ENCODE data around the gene CRLF2. TPM values are rescaled to one million over a fixed set of nuclear protein-coding genes. Genes with fewer than 3 reads are reported as not detected.
"Not testable (repeated sequence)": the region's sequence is repeated elsewhere in the genome, so short reads cannot be mapped to it uniquely, and the experiment has no call there.

The CRLF2 gene
- total RNA-seq (2022): not detected in 2 replicates
- not detected for Bru-seq, nascent RNA
- BruChase-seq, experiment 1, labeled RNA remaining after a 6-hour chase: percentile 4 among the genes with signal in this experiment
- percentile 7 among the genes with signal in this experiment for BruChase-seq, experiment 2, labeled RNA remaining after a 2-hour chase
- long read RNA-seq: 0 reads

DNA sequence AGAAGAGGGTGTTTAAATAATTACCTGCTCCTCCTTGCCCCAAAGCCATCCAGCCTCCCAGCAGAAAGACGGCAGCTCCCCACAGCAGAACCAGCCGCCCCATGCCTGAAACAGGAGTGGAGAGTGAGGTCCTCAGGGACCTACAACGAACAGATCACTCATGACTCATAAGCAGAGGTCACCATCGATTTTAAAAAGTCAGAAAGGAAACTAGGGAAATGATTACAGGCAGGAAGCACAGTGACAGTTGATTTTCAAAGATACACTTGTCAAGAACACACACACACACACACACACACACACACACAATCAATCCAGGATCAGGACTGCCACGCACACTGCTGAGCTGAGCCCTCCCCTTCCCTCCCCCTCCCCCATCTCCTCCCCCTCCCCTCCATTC is at the start of gene CRLF2:
TSS of gene CRLF2 (minus strand) at position 118 of the 400 bp plus-strand sequence. CDS start at position 103, 15 bp downstream.
- DNase-seq (ENCODE audit: unreplicated experiment): peak; percentile 34
- Mint-ChIP-seq H3K36me3 (ENCODE audit: insufficient read depth, unreplicated experiment) (no peaks in the 10 kb centered on the region), H3K27me3 (ENCODE audit: insufficient read depth, unreplicated experiment) (no peaks in the 10 kb centered on the region), H3K4me1 (ENCODE audit: insufficient read depth, unreplicated experiment) (peaks cover 7% of the 10 kb centered on the region), H3K27ac (ENCODE audit: low read depth, unreplicated experiment) (no peak within 1 kb of the TSS), H3K9me3 (ENCODE audit: unreplicated experiment) (peaks cover 19% of the 10 kb centered on the region), H3K4me3 (ENCODE audit: unreplicated experiment) (no peak within 1 kb of the TSS)
- ChIA-PET CTCF (no interaction called here), POLR2A (no interaction called here)
- intact Hi-C loops (cut with micrococcal nuclease): no loop called here
- TF ChIP-seq, protein P1, sequence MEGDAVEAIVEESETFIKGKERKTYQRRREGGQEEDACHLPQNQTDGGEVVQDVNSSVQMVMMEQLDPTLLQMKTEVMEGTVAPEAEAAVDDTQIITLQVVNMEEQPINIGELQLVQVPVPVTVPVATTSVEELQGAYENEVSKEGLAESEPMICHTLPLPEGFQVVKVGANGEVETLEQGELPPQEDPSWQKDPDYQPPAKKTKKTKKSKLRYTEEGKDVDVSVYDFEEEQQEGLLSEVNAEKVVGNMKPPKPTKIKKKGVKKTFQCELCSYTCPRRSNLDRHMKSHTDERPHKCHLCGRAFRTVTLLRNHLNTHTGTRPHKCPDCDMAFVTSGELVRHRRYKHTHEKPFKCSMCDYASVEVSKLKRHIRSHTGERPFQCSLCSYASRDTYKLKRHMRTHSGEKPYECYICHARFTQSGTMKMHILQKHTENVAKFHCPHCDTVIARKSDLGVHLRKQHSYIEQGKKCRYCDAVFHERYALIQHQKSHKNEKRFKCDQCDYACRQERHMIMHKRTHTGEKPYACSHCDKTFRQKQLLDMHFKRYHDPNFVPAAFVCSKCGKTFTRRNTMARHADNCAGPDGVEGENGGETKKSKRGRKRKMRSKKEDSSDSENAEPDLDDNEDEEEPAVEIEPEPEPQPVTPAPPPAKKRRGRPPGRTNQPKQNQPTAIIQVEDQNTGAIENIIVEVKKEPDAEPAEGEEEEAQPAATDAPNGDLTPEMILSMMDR (IDR thresholded peaks at IDR 0.05; ENCODE audit: unreplicated experiment): no peak
- no TSS peak for BruUV-seq (replicated peaks)

DNA sequence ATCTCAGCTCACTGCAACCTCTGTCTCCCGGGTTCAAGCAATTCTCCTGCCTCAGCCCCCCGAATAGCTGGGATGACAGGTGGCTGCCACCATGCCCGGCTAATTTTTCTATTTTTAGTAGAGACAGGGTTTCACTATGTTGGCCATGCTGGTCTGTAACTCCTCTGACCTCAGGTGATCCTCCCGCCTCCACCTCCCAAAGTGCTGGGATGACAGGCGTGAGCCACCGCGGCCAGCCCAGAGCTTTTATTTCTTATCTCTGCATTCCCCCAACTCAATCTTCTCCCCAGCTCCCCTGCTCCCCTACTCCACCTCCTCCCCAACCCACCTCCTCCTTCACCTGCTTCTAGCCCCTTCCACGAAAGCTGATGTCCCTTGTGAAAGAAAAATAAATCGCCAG is 49.3 kb upstream of the CRLF2 start:
- CTCF ChIA-PET; intact Hi-C loops (cut with micrococcal nuclease); H3K4me1 Mint-ChIP-seq (ENCODE audit: insufficient read depth, unreplicated experiment); POLR2A ChIA-PET; H3K4me3 Mint-ChIP-seq (ENCODE audit: unreplicated experiment); BruUV-seq (replicated peaks); H3K27me3 Mint-ChIP-seq (ENCODE audit: insufficient read depth, unreplicated experiment); H3K27ac Mint-ChIP-seq (ENCODE audit: low read depth, unreplicated experiment); H3K36me3 Mint-ChIP-seq (ENCODE audit: insufficient read depth, unreplicated experiment); H3K9me3 Mint-ChIP-seq (ENCODE audit: unreplicated experiment); DNase-seq (ENCODE audit: unreplicated experiment): not testable (repeated sequence)

GRCh38 chrX:1261285-1261684 is 48.8 kb upstream of the CRLF2 start:
- Mint-ChIP-seq H3K9me3 (ENCODE audit: unreplicated experiment) (no peaks in the 10 kb centered on the region), H3K27me3 (ENCODE audit: insufficient read depth, unreplicated experiment) (no peaks in the 10 kb centered on the region), H3K4me1 (ENCODE audit: insufficient read depth, unreplicated experiment) (no peaks in the 10 kb centered on the region), H3K36me3 (ENCODE audit: insufficient read depth, unreplicated experiment) (no peaks in the 10 kb centered on the region), H3K27ac (ENCODE audit: low read depth, unreplicated experiment) (no peak overlapping the region), H3K4me3 (ENCODE audit: unreplicated experiment) (no peak overlapping the region)
- intact Hi-C loops (cut with micrococcal nuclease): no loop called here
- ChIA-PET CTCF (no interaction called here), POLR2A (no interaction called here)
- BruUV-seq (replicated peaks): no TSS peak
- TF ChIP-seq, protein P1 (IDR thresholded peaks at IDR 0.05; ENCODE audit: unreplicated experiment): no peak
- DNase-seq (ENCODE audit: unreplicated experiment): no peak

DNA sequence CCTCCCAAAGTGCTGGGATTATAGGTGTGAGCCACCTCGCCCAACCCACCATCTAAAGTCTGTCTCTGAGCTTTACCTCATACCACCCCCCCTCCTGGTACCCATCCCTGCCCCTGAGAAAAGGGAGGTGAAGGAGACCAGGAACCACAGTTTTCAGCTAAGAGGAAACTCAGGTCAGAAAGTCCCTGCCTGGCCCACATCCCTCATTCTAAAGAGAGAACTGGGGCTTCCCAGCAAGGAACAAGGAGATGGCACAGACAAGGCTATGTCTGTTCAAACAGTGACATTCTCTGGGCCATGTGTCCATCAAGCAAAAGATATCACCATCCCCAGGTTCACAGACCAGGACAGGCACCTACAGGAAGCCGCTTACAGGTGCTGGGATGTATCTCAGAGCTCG is 40.4 kb upstream of the CRLF2 start:
- H3K36me3 Mint-ChIP-seq (ENCODE audit: insufficient read depth, unreplicated experiment): no peaks in the 10 kb centered on the region
- BruUV-seq (replicated peaks): no TSS peak
- TF ChIP-seq, protein P1 (IDR thresholded peaks at IDR 0.05; ENCODE audit: unreplicated experiment): no peak

More for the DNA sequence above, 40.4 kb upstream of the CRLF2 start:
- CTCF ChIA-PET: no interaction called here
- Mint-ChIP-seq H3K27me3 (ENCODE audit: insufficient read depth, unreplicated experiment) (no peaks in the 10 kb centered on the region), H3K9me3 (ENCODE audit: unreplicated experiment) (peaks cover 32% of the 10 kb centered on the region), H3K27ac (ENCODE audit: low read depth, unreplicated experiment) (no peak overlapping the region), H3K4me3 (ENCODE audit: unreplicated experiment) (no peak overlapping the region), H3K4me1 (ENCODE audit: insufficient read depth, unreplicated experiment) (no peaks in the 10 kb centered on the region)
- intact Hi-C loops (cut with micrococcal nuclease): no loop called here
- POLR2A ChIA-PET: no interaction called here
- DNase-seq (ENCODE audit: unreplicated experiment): no peak

Data from MCF 10A (cell line).